ENCODE measurements around the gene TCEANC. TPM values are rescaled to one million over a fixed set of nuclear protein-coding genes. Genes with fewer than 3 reads are reported as not detected.

TCEANC gene
- total RNA-seq, 1 experiment from 2014 or later = 1.4 TPM

DNA sequence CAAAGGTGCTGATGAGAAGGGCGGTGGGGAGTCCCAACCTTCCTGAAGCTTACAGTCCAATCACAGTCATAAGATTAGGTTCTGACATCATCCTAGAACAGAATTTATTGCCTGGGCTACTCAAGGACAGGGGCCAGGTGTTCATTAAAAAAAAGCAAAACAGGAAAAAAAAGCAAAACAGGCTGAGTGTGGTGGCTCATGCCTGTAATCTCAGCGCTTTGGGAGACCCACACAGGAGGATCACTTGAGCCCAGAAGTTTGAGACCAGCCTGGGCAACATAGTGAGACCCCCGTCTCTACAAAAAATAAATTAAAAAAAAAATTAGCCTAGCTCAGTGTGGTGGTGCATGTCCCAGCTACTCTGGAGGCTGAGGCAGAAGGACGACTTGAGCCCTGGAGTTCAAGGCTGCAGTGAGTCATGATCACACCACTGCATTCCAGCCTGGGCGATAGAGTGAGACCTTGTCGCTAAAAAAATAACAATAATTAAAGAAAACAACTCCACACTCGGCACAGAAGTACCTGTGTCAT is 39.0 kb downstream of the TCEANC start:
- DNase-seq (ENCODE audit: low read depth) = peak; percentile 45

DNA sequence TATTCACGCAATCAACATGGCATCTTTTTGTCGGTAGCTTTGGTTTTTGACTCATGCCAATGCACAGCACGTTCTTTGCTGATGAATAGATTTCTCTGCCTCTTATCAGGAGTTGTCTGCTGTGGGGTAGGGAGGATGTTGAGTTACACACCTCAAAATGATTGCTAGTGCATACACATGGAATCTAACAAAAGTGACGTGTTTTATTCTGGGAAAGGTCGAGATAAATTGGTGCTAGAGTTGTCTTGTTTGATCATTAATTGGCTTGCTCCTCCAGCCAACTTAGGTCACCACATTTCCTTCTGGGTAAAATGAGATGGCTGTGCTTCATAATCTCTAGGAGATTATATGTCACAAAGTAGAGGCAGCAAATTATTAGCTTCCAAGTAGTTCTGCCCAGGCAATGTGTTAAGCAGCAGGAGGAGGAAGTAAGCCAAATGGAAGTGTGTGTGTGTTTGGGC is 39.9 kb downstream of the TCEANC start:
- no peak for DNase-seq (ENCODE audit: low read depth)

DNA sequence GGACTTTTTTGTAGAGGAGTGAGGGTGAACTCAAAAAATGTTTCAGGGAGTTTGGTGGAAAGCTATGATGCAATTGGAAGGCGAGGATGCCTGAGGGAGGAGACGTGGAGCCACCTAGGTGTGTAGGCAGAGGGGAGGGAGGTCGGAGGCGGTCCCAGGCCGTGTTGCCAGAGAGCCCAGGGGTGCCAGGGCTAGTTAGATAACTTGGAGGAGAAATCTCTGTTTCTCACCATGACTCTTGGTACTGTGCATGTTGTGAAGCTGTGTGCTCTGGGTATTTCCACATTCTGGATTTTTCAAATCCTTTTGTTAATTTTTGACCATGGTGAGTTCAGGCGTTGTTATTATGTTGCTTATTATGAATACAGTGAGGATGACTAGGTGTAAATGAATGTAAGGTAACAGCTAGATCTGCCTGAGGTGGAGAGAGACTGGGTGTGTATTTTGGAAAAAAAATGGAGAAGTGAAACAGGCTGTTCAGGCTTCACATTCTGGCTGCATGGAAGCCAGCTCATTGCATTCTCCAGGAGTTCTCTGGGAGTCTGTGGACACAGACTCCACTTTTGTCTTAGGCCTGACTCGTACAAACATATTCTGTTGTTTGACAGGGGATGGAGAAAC is 40.5 kb downstream of the TCEANC start:
- peak; percentile 17 for DNase-seq (ENCODE audit: low read depth)

DNA sequence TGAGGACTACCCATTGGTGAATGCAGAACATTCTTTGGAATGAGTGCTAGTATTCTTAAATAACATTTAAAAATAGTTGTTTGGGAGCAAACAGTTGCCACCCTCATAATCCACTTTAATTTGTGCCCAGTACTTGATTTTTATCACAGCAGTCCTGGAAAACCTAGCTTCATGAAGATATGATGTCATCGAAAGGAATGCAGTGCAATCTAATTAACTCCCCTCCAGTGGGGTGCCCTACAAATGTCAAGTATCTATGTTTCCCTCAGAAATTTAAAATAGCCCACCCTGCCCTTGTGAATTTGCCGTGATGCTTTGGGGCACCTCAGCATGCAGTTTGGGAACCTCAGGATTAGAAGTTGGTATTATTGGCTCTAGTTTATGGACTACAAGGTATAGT is 41.4 kb downstream of the TCEANC start:
- DNase-seq (ENCODE audit: low read depth) = peak; percentile 16

DNA sequence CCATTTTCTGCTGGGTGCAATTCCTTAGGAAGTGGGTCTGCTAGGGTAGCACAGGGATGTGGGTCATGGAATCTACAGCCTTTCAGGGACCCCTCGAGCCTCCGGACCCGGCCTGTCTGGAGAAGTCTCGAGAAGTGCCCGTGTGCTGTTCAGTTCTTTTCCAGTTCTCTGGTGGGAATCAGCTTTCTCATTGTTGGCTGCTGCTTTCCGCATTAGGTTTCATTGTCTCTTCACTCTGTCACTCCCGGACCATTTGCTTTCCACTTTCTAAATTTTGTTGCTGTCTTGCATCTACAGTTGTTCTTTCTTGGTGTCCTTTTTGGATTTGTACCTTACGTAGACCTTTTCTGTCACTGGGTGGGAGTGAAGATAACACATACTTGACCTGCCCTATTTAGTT is 42.0 kb downstream of the TCEANC start:
- no peak for DNase-seq (ENCODE audit: low read depth)

DNA sequence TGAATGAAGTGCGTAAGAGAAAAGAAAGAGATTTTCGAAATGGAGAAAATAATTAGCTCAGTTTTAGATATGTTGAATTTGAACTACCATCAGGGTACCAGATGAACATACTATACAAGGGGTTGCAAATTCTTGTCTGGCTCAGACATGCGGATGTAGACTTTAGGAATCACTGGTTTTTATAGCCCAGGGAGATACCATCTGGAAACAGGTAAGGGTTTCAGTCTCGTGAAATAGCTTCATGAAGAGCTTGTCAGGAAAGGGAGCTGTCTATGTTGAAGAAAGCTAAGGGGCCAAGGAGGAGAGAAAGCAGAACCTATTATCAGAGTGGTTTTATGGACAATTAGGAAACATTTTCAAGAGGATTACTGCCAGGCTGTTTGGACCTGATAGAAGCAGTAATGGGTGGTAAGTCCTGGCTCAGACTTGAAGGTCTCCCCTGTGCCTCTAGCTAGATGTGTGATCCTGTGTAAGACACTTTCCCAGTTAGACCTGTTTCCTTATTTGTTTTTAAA is 42.7 kb downstream of the TCEANC start:
- DNase-seq (ENCODE audit: low read depth) = no peak

DNA sequence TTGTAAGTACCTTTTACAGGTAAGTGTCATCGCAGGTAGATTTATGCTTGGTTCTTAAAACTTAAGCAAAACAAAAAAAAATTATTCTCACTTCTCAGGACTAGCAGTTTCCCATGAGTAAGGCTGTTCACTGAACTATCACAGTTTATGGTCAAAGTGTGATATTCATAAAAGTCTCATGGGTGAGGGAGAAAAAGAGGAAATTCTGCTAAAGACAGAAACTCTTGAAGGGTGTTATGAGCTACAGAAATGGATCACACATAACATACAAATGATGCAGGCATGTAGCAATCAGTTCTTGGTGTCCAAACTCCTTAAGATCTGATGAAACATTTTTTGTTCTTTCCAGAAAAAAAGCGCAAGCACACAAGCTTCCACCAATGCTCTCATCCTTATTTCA is 44.5 kb downstream of the TCEANC start:
- no peak for DNase-seq (ENCODE audit: low read depth)

DNA sequence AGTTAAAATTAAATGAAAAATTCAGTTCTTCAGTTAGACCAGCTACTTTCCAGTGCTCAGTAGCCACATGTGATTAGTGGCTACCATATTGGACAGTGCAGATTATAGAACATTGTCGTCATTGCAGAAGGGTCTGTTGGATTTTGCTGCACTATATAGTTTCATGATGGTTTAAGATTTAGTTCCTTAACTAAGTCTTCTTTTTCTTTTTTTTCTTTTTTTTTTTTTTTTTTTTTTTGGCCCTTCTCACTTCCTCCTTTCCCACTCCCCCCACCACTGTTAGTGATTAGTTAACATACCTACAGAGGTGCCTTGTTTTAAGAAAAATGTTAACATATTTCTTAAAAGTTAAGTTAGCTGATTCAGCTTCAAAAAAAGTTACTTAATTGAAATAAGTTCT is 45.0 kb downstream of the TCEANC start:
- DNase-seq (ENCODE audit: low read depth) = no peak

DNA sequence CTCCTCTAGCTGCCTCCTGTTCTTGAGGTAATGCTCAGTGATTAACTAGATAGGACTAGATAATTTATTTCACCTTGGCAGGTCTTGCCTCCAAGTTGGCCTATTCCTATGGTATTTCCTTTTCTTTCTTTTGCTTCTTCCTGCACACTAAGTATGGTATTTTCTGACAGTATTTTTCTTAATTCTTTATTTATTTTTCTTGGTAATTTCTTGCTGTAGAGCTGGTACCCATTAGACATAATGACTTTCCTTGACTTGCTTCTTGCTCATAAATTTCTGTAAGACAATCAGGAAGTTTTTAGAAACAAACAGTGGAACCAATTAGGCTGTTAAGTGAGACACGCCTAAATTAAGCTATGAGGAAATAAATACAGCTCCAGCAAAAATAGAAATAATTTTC is 45.5 kb downstream of the TCEANC start:
- no peak for DNase-seq (ENCODE audit: low read depth)

DNA sequence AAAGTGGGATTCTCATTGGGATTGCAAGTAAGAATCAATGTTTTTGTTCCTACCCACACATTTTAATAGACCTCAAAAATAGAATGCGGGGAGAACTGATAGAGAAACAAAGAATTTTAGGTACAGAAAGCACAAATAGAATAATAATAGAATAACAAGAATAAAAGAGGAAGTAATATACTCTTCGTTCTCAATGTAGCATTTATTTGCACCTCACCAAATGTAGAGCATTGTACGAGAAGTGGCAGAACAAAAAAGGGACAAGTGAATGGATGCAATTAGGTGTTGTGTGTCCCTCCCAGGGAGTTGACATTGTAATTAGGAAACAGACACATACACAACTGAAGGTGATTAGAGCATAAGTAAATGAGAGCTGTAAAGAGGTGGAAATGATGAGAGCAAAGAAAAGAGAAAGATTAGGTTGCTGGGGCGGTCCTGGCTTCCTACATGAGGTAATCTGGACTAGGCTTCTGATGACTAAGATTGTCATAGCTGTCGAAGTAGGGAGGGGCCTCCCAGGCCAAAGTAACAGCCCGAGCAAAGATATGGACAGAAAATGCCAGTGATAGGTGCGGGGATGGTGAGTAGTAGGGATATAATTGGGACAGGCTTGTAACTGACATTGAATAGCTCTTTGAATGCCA is 46.4 kb downstream of the TCEANC start:
- DNase-seq (ENCODE audit: low read depth) = no peak

DNA sequence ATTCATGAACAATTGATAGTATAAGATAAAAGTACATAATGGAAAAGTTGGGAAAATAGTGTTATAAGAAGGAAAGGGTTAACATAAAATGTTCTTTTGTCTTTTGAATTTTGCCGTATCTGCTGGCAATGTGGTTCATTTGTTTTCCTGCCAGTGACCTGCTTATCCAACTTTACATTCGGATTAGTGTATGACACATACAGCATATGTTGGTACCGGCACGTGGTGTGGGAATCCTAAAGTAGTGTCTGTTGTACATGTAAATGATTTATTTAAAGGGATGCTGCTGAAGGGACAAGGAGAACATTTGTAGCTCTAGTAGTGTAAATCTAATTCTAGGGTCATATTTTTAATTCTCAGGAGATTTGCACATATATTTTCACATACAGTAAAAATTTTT is 47.4 kb downstream of the TCEANC start:
- DNase-seq (ENCODE audit: low read depth) = no peak

DNA sequence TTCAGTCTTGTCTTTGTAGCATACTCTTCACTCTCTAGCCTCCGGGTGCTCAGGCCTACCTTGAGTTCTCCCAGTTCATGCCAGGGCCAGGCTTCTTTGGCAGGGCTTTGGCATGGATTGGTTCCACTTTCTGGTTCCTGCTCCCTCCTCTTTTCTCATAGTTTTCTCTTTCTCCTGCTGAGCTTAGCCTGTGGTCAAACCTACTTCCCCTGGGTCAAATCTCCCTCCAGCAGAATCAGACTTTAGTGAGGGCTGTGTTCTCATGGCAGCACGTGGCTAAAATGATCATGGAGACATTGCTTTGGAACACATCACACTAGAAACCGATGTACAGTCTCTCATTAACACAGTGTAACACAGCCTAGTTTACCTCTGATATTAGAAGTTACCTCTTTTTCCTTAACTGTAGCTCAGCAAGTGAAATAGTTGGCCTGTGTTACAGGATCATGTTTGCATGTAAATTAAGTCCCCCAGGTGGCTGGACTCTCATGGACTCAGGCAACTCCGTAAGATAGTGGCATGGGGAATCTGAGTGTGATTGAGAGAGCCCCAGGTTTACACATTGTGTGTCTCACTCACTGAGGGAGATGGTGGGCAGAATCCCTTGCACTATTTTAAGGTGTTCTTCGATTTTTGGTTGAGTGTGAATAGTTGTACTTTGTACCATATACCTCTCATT is 49.3 kb downstream of the TCEANC start:
- no peak for DNase-seq (ENCODE audit: low read depth)

DNA sequence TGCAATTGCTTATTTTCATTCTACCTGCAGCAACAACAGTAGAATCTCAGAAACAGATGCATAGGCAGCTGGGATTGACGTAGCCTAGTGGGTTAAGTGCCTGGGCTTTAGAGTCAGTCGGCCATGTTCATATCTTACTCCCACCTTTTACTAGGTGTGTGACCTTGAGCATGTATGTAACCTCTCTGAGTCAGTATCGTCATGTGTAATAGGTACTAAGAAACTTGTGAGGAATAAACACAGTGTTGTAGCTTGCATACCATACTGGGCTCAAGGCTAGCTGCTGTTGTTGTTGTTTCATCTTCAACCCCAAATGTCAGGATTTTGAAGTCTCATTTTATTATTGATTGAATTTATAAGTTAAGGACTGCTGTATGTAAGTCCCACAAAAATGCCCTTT is 50.2 kb downstream of the TCEANC start:
- no peak for DNase-seq (ENCODE audit: low read depth)

DNA sequence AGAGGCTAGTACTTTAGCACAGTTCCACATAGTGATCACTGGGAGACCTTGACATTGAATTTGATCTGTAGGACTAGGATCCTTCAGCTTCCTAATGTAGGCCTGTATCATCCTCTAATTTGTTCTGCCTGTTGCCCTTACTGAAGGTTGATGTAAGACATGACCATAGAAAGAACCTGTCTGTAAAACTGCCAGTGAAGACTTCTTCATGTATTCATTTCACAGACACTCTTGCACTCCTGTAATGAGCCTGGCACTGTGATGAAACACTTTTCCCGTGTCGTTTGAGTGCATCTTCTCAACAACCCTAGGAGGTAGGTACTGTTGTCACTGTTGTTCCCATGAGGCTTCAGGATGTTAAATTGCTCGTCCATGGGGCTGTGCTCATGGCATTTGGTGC is 50.6 kb downstream of the TCEANC start:
- DNase-seq (ENCODE audit: low read depth) = no peak

DNA sequence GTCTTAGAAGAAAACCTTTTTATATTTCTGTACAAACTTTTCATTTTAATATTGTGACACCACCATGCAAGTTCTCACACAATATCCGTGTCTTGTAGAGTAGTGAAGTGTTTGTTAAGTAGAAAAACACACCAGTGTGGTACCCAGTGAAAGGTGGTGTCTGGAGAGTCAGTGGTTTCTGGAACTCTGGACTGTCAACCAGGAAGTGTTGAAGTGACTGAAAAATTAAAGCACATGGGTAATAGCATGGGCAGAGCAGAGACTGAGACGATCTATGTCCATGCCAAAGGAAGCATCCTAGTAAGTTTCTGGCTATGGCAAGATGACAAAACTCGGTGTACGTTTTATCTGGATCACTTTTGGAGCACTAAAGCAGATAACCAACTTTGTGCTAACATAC is 58.2 kb downstream of the TCEANC start:
- no peak for DNase-seq (ENCODE audit: low read depth)

Other genes with a start within 250 kb of the TCEANC start
- gene EGFL6, start 83.5 kb upstream of the TCEANC start, total RNA-seq (2014; rRNA removed; shearing (Covaris generic)) = not detected in 2 replicates
- 37.4 and 38.9 TPM in 2 replicates for gene RAB9A, start 36.0 kb downstream of the TCEANC start, total RNA-seq (2014; rRNA removed; shearing (Covaris generic))
- 21.9 and 22.0 TPM in 2 replicates for gene TRAPPC2, start 81.5 kb downstream of the TCEANC start, total RNA-seq (2014; rRNA removed; shearing (Covaris generic))
- gene OFD1, start 81.6 kb downstream of the TCEANC start, total RNA-seq (2014; rRNA removed; shearing (Covaris generic)) = 7.2 and 12.9 TPM in 2 replicates
- 0.07 TPM in 1 of 2 replicates, not detected in the other for gene GPM6B, start 164.0 kb downstream of the TCEANC start, total RNA-seq (2014; rRNA removed; shearing (Covaris generic))

All from M059J (cell line).